ENCODE results near the gene GULP1.

DNA sequence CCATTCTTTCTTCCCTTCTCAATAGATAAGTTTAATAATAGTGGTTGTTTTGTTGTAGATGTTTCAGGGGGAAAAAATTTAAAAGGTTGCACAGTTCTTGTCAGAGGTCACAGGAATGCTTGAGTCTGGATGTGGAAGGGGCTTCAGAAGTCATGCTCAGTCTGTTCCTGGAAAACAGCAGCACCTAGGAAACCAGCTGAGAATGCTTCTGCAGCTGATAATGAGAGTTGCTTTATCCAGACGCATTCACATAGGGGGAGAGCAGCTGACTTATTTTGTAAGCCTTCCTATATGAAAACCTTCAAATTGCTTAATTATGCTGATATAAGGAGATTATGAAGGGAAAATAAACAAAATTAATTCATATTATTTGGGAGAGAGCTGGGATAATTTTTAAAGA is 235.5 kb downstream of the GULP1 start:
- TF ChIP-seq, protein P1, sequence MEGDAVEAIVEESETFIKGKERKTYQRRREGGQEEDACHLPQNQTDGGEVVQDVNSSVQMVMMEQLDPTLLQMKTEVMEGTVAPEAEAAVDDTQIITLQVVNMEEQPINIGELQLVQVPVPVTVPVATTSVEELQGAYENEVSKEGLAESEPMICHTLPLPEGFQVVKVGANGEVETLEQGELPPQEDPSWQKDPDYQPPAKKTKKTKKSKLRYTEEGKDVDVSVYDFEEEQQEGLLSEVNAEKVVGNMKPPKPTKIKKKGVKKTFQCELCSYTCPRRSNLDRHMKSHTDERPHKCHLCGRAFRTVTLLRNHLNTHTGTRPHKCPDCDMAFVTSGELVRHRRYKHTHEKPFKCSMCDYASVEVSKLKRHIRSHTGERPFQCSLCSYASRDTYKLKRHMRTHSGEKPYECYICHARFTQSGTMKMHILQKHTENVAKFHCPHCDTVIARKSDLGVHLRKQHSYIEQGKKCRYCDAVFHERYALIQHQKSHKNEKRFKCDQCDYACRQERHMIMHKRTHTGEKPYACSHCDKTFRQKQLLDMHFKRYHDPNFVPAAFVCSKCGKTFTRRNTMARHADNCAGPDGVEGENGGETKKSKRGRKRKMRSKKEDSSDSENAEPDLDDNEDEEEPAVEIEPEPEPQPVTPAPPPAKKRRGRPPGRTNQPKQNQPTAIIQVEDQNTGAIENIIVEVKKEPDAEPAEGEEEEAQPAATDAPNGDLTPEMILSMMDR (IDR thresholded peaks at IDR 0.05), result no peak
- no peak for TF ChIP-seq POLR2A (IDR thresholded peaks at IDR 0.05)
